ENCODE data around the gene APMAP.

The APMAP gene

GRCh38 chr20:24993337-24994185 is 1.0 kb upstream of the APMAP start:
- in situ Hi-C loops (cut with HindIII; ENCODE audit: low sequenced_read_pairs) = no loop called here

DNA sequence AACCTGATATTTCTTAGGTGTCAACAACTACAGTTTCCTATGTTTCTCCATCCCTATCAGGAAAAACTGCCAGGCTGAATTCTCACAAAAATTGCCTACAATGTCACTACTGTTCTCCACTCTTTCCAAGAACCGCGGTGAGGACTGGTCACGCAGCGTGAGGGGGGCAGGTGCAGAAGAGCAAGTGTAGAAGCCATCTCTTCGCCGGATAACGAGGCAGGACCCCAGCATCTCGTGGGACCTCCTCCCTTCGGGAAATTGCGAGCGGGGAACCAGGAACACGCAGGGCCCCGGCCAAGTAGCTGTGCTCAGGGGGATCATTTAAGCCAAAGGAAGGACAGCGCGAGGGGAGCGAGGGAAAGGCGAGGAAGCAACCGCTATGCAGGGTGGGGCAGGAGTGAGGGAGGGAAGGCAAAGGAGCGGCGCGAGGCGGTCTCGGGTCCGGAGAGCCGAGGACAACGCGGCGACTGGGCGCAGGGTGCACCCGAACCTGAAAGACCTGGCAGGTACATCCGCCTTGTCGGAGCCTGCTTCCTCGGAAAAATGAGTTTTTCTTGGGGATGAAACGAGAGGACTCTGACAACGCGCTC is 559 bp downstream of the APMAP start:
- in situ Hi-C loops (cut with HindIII; ENCODE audit: low sequenced_read_pairs) = no loop called here

GRCh38 chr20:24990810-24991252 is 1.7 kb downstream of the APMAP start:
- in situ Hi-C loops (cut with HindIII; ENCODE audit: low sequenced_read_pairs) = no loop called here

- in situ Hi-C loops (cut with HindIII; ENCODE audit: low sequenced_read_pairs) = no loop called here
Observed at GRCh38 chr20:24989162-24989561, 3.4 kb downstream of the APMAP start.

DNA sequence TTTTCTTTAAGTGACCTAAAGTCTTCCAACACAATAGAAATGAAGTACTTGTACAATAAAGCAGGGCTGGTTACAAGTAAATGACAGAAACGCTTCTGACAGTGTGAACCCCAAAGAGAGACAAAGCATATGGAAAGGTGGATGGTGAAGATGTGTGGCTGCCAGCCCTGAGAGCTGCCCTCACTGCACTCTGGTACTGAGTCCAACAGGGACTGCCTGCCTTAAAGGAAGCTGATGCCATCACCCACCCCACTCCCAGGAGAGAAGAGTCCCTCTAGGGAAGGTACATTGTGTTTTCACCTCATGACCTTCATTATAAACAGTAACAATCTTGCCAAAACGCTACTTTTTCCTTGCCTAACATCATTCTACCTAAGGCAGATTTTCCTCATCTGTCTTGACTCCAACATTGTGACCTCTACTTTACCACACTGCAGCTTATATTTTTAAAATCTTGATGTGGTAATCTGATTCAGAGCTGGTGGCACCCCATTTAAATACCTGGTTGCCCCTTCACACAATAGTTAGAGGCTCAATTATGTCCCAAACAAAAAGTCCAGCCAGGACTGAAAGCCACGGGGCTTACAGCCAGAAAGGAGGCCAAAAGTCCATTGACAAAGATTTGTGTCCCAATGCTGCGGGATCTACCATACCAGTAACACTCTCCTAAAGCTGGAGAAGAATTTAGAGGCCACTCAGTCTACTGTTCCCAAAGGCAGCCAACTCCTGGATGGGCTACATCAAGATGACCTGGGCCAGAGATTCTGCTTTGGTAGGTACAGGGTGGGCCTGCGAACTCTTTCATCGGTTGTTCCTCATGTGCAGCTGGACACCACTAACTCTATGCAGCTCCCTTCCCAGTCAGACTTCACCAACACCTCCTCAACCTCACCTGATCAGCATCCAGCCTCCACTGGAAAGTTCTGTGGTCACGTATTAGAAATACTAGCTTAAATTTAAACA is 4.4 kb downstream of the APMAP start:
- in situ Hi-C loops (cut with HindIII; ENCODE audit: low sequenced_read_pairs) = no loop called here

DNA sequence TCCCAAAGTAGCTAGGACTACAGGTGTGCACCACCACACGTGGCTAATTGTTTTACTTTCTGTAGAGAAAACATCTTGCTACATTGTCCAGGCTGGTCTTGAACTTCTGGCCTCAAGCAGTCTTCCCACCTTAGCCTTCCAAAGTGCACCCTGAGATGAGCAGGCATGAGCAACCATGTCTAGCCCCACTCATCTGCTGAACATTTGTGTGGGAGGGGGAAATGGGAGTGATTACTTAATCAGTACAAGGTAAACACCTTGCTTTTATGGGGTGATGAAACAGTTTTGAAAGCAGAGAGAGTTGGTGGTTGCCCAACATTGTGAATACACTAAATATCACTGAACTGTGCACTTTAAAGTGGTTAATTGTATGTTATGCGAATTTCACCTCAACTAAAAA is 5.3 kb downstream of the APMAP start:
- in situ Hi-C loops (cut with HindIII; ENCODE audit: low sequenced_read_pairs) = no loop called here

GRCh38 chr20:24986436-24987015 is 6.0 kb downstream of the APMAP start:
- in situ Hi-C loops (cut with HindIII; ENCODE audit: low sequenced_read_pairs) = no loop called here

DNA sequence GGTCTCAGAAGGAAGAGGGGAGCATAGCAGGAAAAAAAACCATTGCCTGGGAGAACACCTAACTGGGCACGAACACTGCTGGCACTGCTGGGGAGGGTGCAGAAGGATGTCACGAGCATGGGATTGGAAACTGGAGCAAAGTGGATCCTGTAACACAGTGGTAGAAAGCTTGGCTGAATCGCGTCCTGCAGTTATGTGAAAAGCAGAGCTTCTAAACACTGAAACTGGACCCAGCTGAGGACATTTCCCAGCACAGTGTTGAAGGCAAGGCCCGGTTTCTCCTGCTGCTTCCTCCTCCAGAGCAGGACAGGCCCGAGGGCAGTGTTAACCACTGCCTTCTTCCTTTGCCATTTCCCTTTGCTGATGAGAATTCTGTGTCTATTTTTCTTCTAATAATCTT is 6.7 kb downstream of the APMAP start:
- in situ Hi-C loops (cut with HindIII; ENCODE audit: low sequenced_read_pairs) = no loop called here

DNA sequence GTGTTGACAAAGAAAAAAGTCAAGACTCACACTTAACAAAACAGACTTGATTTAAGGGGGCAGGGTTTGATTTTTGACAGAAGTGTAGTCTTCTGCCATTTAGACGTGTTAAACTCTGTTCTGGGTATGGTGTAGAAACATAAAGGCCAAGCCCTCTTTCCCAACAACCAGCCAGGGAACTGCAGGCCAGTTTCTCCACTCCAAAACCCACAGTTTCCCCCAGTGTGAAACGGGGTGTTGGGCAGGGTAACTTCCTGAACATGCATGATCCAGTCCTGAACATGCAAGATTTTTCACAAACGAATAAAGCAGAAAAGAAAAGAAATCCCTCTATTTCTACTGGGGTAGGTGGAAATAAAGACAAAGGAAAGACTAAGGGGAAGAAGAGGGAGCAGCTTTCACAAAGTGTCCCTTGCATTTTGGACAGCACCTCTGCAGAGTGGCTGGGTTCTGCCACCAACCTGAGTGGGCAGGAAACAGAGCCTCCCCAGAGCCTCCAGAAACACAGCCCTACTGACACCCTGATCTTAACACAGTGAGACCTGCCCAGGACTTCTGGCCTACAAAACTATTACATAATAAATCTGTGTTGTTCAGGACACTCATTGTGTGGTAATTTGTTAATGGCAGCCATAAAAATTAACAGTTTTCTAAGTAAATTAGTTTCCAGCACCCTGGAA is 7.5 kb downstream of the APMAP start:
- in situ Hi-C loops (cut with HindIII; ENCODE audit: low sequenced_read_pairs) = loop anchor here (5.0 kb wide), 1 partner anchor 87 kb away; no protein-coding TSS in a partner anchor

- in situ Hi-C loops (cut with HindIII; ENCODE audit: low sequenced_read_pairs) = loop anchor here (5.0 kb wide), 1 partner anchor 88 kb away; no protein-coding TSS in a partner anchor
Observed at GRCh38 chr20:24983896-24984295, 8.7 kb downstream of the APMAP start.

DNA sequence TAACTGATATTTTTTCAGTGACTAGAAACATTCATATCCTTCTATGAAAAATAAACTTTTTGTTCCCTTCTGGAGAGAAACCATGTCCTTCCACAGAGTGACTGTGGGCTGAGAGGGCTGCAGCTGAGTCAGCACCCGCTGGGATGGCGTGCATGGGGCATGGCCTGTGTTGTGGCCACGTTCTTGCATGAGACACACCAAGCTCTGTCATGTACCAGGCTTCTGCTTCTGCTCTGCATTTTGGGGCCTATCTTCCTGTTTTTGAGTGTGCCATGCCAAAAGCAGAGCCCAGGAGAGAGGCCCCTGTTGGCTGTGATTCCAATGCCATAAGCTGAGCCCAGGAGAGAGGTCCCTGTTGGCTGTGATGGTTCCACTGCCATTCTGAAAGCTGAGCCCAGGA is 10.8 kb downstream of the APMAP start:
- in situ Hi-C loops (cut with HindIII; ENCODE audit: low sequenced_read_pairs) = loop anchor here (5.0 kb wide), 1 partner anchor 91 kb away; no protein-coding TSS in a partner anchor

- in situ Hi-C loops (cut with HindIII; ENCODE audit: low sequenced_read_pairs) = loop anchor here (5.0 kb wide), 1 partner anchor 91 kb away; no protein-coding TSS in a partner anchor
Observed at GRCh38 chr20:24981282-24981681, 11.3 kb downstream of the APMAP start.

- in situ Hi-C loops (cut with HindIII; ENCODE audit: low sequenced_read_pairs) = loop anchor here (5.0 kb wide), 1 partner anchor 92 kb away; no protein-coding TSS in a partner anchor
Observed at GRCh38 chr20:24980291-24981053, 12.1 kb downstream of the APMAP start.

DNA sequence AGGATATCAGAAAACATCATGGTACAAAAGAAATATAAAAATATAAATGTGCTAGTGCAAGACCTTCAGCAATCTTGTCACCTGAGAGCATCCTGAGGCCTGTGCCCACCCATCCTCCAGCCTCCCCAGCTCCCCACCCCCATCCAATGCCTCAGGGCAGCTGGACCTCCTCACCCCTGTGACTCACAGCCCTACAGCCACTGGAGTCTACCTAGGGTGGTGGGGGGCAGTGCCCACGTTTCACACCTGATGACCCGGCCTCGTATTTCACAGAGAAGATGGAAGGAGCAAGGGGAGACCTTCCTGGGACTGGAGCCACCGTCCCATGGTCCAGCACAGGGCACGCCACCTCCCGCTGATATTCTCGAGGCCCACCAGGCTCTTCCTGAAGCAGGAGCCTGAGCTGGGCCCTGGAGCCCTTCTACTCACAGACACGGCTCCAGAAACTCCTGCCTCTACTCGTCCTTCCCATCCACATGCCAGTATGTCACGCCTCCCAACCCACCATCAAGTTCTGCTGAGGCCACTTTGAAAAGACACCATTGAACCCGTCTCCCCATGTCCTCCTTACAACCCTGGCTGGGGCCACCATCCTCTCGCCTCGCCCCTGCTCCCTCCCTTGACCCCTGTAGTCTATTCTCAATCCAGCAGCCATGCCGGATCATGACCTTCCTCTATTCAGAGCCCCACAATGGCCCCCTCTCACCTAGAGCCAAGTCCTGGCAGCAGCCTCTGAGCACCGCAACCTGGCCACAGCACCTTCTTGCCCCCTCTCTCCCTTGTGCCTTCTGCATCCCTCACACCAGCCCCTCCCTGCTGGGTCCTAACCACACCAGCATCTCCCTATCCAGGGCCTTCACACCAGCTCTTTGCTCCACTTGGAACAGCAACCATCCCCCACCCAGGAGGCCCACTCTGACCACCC is 13.3 kb downstream of the APMAP start:
- in situ Hi-C loops (cut with HindIII; ENCODE audit: low sequenced_read_pairs) = no loop called here

DNA sequence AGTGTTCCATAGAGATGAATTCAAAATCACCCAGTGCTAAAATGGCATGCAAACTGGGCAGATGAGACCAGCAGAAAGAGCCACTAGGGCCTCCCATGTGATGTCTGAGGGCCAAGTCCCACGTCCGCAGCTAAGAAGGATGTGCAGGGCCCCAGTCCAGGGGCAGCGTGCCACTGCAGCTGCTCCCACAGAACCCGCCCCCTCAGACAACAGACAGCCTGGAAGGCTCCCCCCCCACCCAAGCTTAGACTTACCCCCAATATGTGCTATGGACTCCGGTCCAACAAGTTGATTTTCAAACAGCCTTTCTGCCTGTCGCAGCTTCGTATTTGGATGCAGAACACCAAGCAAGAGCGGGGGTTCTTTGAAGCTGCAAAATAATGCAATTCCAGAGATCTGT is 14.0 kb downstream of the APMAP start:
- in situ Hi-C loops (cut with HindIII; ENCODE audit: low sequenced_read_pairs) = no loop called here

- in situ Hi-C loops (cut with HindIII; ENCODE audit: low sequenced_read_pairs) = no loop called here
Observed at GRCh38 chr20:24977797-24978196, 14.8 kb downstream of the APMAP start.

DNA sequence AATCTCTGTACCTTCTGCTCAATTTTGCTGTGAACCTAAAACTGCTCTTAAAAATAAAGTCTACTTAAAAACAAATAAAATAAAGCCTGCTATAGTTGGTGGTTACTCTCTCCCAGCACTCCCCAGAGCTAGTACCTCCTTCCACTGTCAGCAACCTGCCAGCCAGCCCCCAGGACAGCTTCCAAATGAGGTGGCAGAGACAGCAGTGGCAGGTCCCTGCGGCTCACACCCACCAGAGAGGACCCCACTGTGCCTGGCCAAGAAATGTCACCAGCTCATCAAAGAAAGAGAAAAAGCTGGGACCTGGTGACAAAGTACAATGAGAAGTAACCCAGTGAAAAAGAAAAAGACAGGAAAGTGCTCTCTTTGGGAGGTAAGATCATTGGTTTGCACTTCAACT is 15.2 kb downstream of the APMAP start:
- in situ Hi-C loops (cut with HindIII; ENCODE audit: low sequenced_read_pairs) = no loop called here

- in situ Hi-C loops (cut with HindIII; ENCODE audit: low sequenced_read_pairs) = no loop called here
Observed at GRCh38 chr20:24972341-24972740, 20.2 kb downstream of the APMAP start.
